Measurements from ENCODE around the gene MRPS6. TPM values are rescaled to one million over a fixed set of nuclear protein-coding genes. Genes with fewer than 3 reads are reported as not detected.
A peak's percentile ranks its signal among the peaks of the same experiment; 100 is the strongest.

MRPS6 gene
- total and polyA plus RNA-seq, 2 of the 13 experiments (the other 11 are each of a cell fraction or from before 2014, with no cell fraction given), result 14.2 to 26.9 TPM

DNA sequence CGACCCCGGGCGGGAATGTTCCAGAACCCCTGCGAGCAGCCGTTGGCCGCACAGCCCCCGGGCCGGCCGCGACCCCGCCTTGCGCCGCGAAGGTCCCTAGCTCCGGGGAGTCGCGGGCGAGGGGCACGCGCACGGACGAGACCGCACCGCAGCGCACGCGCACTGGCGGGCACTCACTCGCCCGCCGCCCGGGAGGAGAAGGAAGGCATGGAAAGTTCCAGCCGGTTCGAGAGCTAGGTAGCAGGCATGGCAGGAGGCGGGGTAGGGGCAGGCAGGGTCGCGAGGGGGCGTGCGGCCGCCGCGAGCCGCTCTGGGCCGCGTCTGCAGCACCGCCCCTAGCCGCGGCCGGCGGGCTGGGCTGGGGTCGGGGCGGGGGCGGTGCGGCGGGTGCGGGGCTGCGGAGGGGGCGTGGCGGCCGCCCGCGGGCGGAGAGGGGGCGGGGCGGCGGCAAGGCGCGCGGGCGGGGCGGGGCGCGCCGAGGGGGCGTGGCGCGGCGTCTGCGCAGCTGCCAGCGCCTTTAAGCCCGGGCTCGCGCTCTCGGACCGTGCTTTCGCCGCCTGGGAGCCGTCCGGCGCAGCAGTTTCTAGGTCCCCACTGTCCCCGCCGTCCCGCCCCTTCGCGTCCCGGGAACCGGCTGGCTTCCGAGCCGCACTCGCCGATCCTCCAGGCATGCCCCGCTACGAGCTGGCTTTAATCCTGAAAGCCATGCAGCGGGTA is at the start of gene MRPS6, which contains the start of gene SLC5A3 (continued):
- TF ChIP-seq CENPT (CRISPR knock-in tag; IDR thresholded peaks at IDR 0.05; ENCODE audit: low read depth) (no peak), ZNF678 (CRISPR knock-in tag; IDR thresholded peaks at IDR 0.05) (no peak), NPAS2 (CRISPR knock-in tag; IDR thresholded peaks at IDR 0.05; ENCODE audit: borderline replicate concordance) (no peak), SPEN (CRISPR knock-in tag; IDR thresholded peaks at IDR 0.05; ENCODE audit: low read depth) (0 out of 2 replicates have a peak, but pooled peaks have one; percentile 17), ZNF274 (CRISPR knock-in tag; IDR thresholded peaks at IDR 0.05) (peak; percentile 65), TSC22D2 (CRISPR knock-in tag; IDR thresholded peaks at IDR 0.05; ENCODE audit: borderline replicate concordance) (no peak), ZNF598 (CRISPR knock-in tag; IDR thresholded peaks at IDR 0.05; ENCODE audit: borderline replicate concordance) (peak; percentile 42; the same call in 1 of the 2 replicates), SP4 (CRISPR knock-in tag; IDR thresholded peaks at IDR 0.05) (no peak), ZNF282 (IDR thresholded peaks at IDR 0.05; ENCODE audit: partially characterized antibody) (no peak), NFKBIZ (CRISPR knock-in tag; IDR thresholded peaks at IDR 0.05) (no peak), JUNB (CRISPR knock-in tag; IDR thresholded peaks at IDR 0.05; ENCODE audit: borderline replicate concordance) (no peak), ZFX (CRISPR knock-in tag; IDR thresholded peaks at IDR 0.05; ENCODE audit: low read depth) (peak; percentile 89), MAFF (IDR thresholded peaks at IDR 0.05; ENCODE audit: low read depth, low read length) (no peak), SOX6 (IDR thresholded peaks at IDR 0.05) (no peak), SOX6 (CRISPR knock-in tag; IDR thresholded peaks at IDR 0.05) (no peak), KDM6A (CRISPR knock-in tag; IDR thresholded peaks at IDR 0.05; ENCODE audit: low read depth) (no peak), CEBPB (IDR thresholded peaks at IDR 0.05; ENCODE audit: borderline replicate concordance, low read depth, low read length) (no peak), IKZF4 (CRISPR knock-in tag; IDR thresholded peaks at IDR 0.05; ENCODE audit: borderline replicate concordance, low read depth, not compliant biosample characterization) (peak; percentile 34), TEAD2 (CRISPR knock-in tag; IDR thresholded peaks at IDR 0.05) (no peak), ATF7-NPFF (CRISPR knock-in tag; IDR thresholded peaks at IDR 0.05; ENCODE audit: low read depth) (peak; percentile 60; the same call in 1 of the 2 replicates)
- TF ChIP-seq, protein P1, sequence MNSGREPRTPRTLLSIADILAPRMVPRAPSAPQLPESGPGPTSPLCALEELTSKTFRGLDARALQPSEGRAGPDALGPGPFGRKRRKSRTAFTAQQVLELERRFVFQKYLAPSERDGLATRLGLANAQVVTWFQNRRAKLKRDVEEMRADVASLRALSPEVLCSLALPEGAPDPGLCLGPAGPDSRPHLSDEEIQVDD (CRISPR knock-in tag; IDR thresholded peaks at IDR 0.05; ENCODE audit: borderline replicate concordance), result 0 out of 2 replicates have a peak, but pooled peaks have one; percentile 39
- TF ChIP-seq, protein P2, sequence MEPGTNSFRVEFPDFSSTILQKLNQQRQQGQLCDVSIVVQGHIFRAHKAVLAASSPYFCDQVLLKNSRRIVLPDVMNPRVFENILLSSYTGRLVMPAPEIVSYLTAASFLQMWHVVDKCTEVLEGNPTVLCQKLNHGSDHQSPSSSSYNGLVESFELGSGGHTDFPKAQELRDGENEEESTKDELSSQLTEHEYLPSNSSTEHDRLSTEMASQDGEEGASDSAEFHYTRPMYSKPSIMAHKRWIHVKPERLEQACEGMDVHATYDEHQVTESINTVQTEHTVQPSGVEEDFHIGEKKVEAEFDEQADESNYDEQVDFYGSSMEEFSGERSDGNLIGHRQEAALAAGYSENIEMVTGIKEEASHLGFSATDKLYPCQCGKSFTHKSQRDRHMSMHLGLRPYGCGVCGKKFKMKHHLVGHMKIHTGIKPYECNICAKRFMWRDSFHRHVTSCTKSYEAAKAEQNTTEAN (CRISPR knock-in tag; conservative IDR thresholded peaks at IDR 0.05), result no peak
- TF ChIP-seq, protein P3, sequence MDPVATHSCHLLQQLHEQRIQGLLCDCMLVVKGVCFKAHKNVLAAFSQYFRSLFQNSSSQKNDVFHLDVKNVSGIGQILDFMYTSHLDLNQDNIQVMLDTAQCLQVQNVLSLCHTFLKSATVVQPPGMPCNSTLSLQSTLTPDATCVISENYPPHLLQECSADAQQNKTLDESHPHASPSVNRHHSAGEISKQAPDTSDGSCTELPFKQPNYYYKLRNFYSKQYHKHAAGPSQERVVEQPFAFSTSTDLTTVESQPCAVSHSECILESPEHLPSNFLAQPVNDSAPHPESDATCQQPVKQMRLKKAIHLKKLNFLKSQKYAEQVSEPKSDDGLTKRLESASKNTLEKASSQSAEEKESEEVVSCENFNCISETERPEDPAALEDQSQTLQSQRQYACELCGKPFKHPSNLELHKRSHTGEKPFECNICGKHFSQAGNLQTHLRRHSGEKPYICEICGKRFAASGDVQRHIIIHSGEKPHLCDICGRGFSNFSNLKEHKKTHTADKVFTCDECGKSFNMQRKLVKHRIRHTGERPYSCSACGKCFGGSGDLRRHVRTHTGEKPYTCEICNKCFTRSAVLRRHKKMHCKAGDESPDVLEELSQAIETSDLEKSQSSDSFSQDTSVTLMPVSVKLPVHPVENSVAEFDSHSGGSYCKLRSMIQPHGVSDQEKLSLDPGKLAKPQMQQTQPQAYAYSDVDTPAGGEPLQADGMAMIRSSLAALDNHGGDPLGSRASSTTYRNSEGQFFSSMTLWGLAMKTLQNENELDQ (CRISPR knock-in tag; IDR thresholded peaks at IDR 0.05; ENCODE audit: borderline replicate concordance), result no peak
- TF ChIP-seq, protein P4, sequence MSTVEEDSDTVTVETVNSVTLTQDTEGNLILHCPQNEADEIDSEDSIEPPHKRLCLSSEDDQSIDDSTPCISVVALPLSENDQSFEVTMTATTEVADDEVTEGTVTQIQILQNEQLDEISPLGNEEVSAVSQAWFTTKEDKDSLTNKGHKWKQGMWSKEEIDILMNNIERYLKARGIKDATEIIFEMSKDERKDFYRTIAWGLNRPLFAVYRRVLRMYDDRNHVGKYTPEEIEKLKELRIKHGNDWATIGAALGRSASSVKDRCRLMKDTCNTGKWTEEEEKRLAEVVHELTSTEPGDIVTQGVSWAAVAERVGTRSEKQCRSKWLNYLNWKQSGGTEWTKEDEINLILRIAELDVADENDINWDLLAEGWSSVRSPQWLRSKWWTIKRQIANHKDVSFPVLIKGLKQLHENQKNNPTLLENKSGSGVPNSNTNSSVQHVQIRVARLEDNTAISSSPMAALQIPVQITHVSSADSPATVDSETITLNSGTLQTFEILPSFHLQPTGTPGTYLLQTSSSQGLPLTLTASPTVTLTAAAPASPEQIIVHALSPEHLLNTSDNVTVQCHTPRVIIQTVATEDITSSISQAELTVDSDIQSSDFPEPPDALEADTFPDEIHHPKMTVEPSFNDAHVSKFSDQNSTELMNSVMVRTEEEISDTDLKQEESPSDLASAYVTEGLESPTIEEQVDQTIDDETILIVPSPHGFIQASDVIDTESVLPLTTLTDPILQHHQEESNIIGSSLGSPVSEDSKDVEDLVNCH (CRISPR knock-in tag; IDR thresholded peaks at IDR 0.05), result no peak

All from HepG2 (cell line).